Measurements from ENCODE around the gene JAM2. TPM values are rescaled to one million over a fixed set of nuclear protein-coding genes. Genes with fewer than 3 reads are reported as not detected.

JAM2 gene
- total RNA-seq, 4 donors from 2014 or later = 2.0 to 7.6 (median 4.7) TPM

GRCh38 chr21:25733859-25734653 is 95.0 kb downstream of the JAM2 start:
- 3% methylated on average over 27 of the region's 30 CpGs for WGBS

DNA sequence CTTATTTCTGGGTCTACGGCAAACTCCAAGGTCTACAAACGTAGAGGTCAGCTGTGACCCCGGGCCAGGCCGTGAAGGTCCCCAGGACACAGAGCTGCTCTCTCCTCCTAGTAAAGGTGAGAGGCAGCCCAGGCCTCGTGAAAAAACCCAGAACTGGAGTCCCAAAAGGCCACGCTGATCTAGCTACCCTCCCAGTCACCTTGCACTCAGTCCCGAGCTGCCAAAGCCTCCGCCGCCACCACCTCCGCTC is 95.5 kb downstream of the JAM2 start:
- DNase-seq (ENCODE audit: low spot score in 2 of 2) = no peak
- Histone ChIP-seq H3K9me3 (no peaks in the 10 kb centered on the region), H3K4me1 (peaks cover 38% of the 10 kb centered on the region), H3K27ac (peak overlapping the region; percentile 99), H3K4me3 (peak overlapping the region; percentile 97), H3K36me3 (peaks cover 12% of the 10 kb centered on the region), H3K27me3 (no peaks in the 10 kb centered on the region)
- 0% methylated on average over 7 of the region's 10 CpGs for WGBS
- TF ChIP-seq CTCF (IDR thresholded peaks at IDR 0.05) (no peak), POLR2A (IDR thresholded peaks at IDR 0.05) (peak in 1 of 2 donors; percentile 67), EP300 (IDR thresholded peaks at IDR 0.05) (no peak)

More at GRCh38 chr21:25733859-25734653, 95.0 kb downstream of the JAM2 start:
- no peak for DNase-seq (ENCODE audit: low spot score in 2 of 2)
- H3K9me3 ChIP-seq = no peaks in the 10 kb centered on the region
- peaks cover 17% of the 10 kb centered on the region for H3K36me3 ChIP-seq
- no peaks in the 10 kb centered on the region for H3K27me3 ChIP-seq
- peaks cover 38% of the 10 kb centered on the region for H3K4me1 ChIP-seq
- peak overlapping the region; percentile 99 for H3K27ac ChIP-seq
- peak overlapping the region; percentile 97 for H3K4me3 ChIP-seq
- TF ChIP-seq EP300 (IDR thresholded peaks at IDR 0.05) (no peak), POLR2AphosphoS5 (IDR thresholded peaks at IDR 0.05) (no peak), CTCF (IDR thresholded peaks at IDR 0.05) (no peak), POLR2A (IDR thresholded peaks at IDR 0.05) (no peak)

DNA sequence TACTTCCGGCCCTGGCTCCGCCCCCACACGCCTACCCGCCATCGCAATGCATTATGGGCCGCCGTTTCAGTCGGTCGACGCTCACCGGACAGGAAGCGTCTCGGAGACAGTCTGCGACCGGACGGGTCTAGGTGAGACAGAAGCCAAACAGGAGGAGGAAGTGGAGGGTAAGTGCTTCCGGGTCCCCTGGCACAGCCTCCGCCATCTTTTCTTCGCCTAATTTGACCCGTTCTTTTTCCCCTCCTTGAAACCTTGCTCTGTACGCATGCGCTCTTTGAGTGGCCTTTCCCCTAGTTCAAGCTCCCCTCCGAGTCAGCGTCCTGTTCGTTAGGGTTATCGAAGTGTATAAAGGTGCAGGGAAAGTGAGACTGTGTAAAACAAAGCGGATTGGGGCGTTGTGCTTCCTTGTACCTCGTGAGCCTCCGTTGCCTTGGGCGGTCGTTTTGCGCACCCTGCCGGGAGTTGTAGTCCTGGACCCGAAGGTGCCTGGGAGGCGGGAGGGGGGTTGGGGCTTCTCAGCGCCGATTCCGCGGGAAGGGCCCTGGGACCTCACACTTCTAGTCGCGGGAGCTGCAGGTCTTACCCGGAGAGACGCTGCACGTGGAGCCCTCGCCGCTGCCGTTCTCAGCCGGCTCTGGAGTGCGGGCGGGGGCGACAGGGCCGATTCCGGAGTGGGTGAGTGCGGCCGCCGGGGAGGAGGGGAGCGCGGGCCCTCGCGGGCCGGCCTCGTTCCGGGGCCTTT is 96.0 kb downstream of the JAM2 start, which contains the start of the genes ATP5PF and GABPA:
Gene ATP5PF (minus strand): TSS at position 1 of the 742 bp plus-strand sequence. CDS start 5,110 bp downstream, outside the sequence.
Gene GABPA (plus strand): TSS at position 69 of the 742 bp plus-strand sequence. CDS start 6,627 bp downstream, outside the sequence.
- WGBS = under 1% methylated on average over 47 of the region's 64 CpGs
- Histone ChIP-seq H3K27ac (peak within 1 kb of the TSS; percentile 99), H3K4me3 (peak within 1 kb of the TSS; percentile 97), H3K27me3 (no peaks in the 10 kb centered on the region), H3K4me1 (peaks cover 40% of the 10 kb centered on the region), H3K9me3 (no peaks in the 10 kb centered on the region), H3K36me3 (peaks cover 7% of the 10 kb centered on the region)
- TF ChIP-seq CTCF (IDR thresholded peaks at IDR 0.05) = no peak
- TF ChIP-seq POLR2AphosphoS5 (IDR thresholded peaks at IDR 0.05) = peak in 2 of 3 donors; percentile 72 to 82
- TF ChIP-seq POLR2A (IDR thresholded peaks at IDR 0.05) = peak in 1 of 2 donors; percentile 43
- peak; percentile 98 for DNase-seq (ENCODE audit: low spot score in 2 of 2)

GRCh38 chr21:25735646-25736597 is 96.9 kb downstream of the JAM2 start:
- DNase-seq (ENCODE audit: low spot score in 2 of 2) = peak in 1 of 2 donors; percentile 92
- peaks cover 40% of the 10 kb centered on the region for H3K4me1 ChIP-seq
- no peaks in the 10 kb centered on the region for H3K9me3 ChIP-seq
- H3K27ac ChIP-seq = peak overlapping the region; percentile 99
- no peak for TF ChIP-seq CTCF (IDR thresholded peaks at IDR 0.05)
- no peak for TF ChIP-seq EP300 (IDR thresholded peaks at IDR 0.05)
- TF ChIP-seq POLR2AphosphoS5 (IDR thresholded peaks at IDR 0.05) = no peak
- no peak for TF ChIP-seq POLR2A (IDR thresholded peaks at IDR 0.05)
- peaks cover 4% of the 10 kb centered on the region for H3K36me3 ChIP-seq
- H3K4me3 ChIP-seq = peak overlapping the region; percentile 97
- WGBS = under 1% methylated on average over 34 of the region's 48 CpGs
- no peaks in the 10 kb centered on the region for H3K27me3 ChIP-seq
